GM19193 (cell line): ENCODE results near the gene GRIK4.

ENCODE experiments used
- POLR2A ChIP-seq: IDR thresholded peaks from 4 replicates; pipeline ENCODE4 v1.6.1; 2011; ENCODE audit not compliant: insufficient read depth, insufficient read length; ENCODE audit errors: extremely low read depth

GRIK4 gene

GRCh38 chr11:120511116-120511819 is at the start of gene GRIK4:
Gene GRIK4, plus strand, starts transcription at chr11:120511748. Its CDS starts 148,571 bp downstream, at chr11:120660319.
- no peak for TF ChIP-seq POLR2A

- no peak for TF ChIP-seq POLR2A
These were observed 48.7 kb upstream of the GRIK4 start for GRCh38 chr11:120462825-120463224.

GRCh38 chr11:120465921-120466534 is 45.5 kb upstream of the GRIK4 start:
- no peak for TF ChIP-seq POLR2A

DNA sequence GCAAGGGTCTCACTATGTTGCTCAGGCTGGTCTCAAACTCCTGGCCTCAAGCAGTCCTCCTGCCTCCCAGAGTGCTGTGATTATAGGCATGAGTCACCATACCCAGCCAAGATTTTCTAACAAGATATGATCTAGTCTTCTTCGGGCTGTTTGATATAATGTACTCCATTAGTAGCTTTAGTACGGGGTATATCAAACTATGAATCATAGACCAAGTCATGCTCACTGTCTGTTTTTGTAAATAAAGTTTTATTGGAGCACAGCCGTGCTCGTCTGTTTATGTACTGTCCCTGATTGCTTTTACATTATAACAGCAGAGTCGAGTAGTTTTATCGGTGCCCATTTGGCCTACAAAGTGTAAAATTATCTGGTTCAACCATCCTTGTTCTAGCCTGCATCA is 43.9 kb upstream of the GRIK4 start:
- TF ChIP-seq POLR2A = no peak

- TF ChIP-seq POLR2A = no peak
These were observed 40.4 kb upstream of the GRIK4 start for GRCh38 chr11:120471131-120471530.

DNA sequence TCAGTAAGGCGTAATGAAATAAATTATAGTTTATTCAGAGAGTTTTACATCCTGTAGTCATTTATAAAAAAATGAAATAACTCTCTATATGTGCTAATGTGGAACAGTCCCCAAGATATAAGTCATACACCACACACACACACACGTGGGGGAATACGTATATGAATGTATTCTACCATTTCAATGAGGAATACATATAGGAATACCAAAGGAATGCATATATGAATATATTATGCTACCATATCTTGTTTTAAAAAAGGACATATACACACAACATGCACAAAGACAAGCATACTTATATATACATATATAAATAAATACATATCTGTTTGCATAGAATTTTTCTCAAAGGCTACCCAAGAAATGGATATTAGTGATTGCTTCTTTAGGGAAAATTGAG is 39.6 kb upstream of the GRIK4 start:
- no peak for TF ChIP-seq POLR2A

- no peak for TF ChIP-seq POLR2A
These were observed 38.0 kb upstream of the GRIK4 start for GRCh38 chr11:120473503-120473902.

DNA sequence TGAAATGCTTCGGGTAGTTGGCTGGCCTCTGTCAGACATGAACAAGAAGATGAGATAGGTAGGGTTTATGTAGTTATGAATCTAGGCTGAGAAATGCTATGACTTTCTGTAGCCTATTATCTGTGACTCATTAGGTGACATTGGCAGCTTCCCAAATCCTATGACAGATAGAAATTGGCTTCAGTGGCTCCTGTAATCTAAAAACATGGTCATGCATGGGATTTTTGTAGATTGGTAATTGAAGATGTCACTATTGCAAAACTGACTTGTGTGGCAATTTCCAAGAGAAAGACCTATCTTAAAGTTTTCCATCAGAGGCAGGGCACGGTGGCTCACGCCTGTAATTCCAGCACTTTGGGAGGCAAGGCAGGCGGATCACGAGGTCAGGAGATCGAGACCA is 29.4 kb upstream of the GRIK4 start:
- no peak for TF ChIP-seq POLR2A

DNA sequence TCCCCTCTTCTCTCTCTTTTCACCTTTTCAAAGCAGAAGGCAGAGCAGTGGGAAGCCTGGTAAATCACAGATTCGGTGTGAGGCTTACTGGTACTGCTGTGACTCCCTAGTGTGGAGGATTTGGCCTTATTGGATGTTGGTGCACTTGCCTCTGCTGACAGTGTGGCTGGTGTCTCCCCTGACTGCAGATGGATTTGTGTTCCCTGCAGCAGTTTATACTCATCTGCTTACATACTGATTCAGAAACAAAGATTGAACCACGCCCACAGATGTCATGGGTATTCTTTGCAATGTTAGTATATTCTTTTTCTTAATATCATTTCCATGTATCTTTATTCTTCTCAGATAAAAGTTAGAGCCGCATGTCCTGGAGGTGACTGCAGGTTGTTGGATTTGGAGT is 26.8 kb upstream of the GRIK4 start:
- no peak for TF ChIP-seq POLR2A

DNA sequence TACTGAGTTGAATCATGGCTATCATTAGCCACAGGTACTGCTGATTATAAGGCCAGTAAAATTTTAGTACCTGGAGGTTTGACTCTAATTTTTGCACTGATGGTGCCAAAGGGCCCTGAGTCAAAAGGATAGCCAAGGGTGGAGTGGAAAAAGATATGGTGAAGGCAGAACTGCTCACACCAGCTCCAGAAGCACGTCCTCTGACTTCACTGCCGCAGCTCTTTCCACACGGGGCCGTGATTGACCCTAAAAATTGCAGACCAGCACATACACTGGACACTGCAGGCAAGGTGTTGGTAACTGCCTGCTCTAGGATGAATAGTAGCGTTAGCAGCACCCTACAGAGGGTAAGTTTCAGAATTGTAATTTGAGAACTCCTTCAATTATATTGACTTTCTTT is 25.4 kb upstream of the GRIK4 start:
- TF ChIP-seq POLR2A = no peak

DNA sequence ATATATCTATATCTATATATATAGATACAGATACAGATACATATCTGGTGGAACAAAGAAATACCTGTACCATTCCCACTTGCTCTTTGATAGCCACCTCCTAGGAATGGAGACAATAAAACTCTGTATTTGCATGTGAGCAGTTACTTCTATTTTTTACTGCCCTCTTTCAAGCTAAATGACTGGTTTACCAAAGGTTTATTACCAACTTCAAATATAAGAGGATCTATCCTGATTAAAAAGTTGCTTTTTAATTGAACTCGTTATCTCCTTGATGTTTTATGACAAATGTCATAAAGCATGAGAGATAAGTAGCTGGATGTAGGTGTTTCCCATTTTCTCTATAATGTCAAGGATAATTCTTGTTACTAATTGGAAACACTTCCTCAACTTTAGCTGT is 21.7 kb upstream of the GRIK4 start:
- no peak for TF ChIP-seq POLR2A

GRCh38 chr11:120492486-120492885 is 19.1 kb upstream of the GRIK4 start:
- TF ChIP-seq POLR2A = no peak

DNA sequence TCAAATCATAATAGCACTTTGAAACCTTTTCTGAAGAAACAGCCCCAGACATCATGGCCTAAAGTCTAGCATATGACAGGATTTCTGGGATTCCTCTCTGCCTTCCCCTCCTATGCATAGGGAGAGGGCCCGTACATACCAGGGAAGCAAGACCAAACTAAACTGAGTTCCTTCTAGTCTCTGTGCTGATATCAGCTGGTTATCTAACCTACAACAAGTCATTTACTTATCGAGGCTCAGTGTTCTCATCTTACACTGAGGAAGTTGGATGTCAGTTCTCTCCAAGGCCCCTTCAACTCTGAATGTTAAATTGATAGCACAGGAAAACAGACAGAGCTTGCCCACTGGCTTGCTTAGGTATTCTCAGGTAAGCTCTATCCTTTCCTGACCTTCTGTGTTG is 17.0 kb upstream of the GRIK4 start:
- no peak for TF ChIP-seq POLR2A

- no peak for TF ChIP-seq POLR2A
These were observed 12.5 kb upstream of the GRIK4 start for GRCh38 chr11:120499088-120499487.

GRCh38 chr11:120499859-120500258 is 11.7 kb upstream of the GRIK4 start:
- no peak for TF ChIP-seq POLR2A

- TF ChIP-seq POLR2A = no peak
These were observed 11.0 kb upstream of the GRIK4 start for GRCh38 chr11:120500414-120501071.
